ENCODE data around the gene CLEC20A.
"Not testable (repeated sequence)": the region's sequence is repeated elsewhere in the genome, so short reads cannot be mapped to it uniquely, and the experiment has no call there.

CLEC20A gene

GRCh38 chr1:178506177-178506576, 9.4 kb upstream of the CLEC20A start:
- Histone ChIP-seq H3K79me1 (ENCODE audit: low read length) (no peaks in the 10 kb centered on the region), H2BK15ac (replicated peaks; ENCODE audit: low read depth) (no peak overlapping the region), H3K18ac (ENCODE audit: low read length) (no peak overlapping the region), H3K23ac (ENCODE audit: low read length) (no peak overlapping the region), H3K56ac (ENCODE audit: low read length) (no peak overlapping the region), H3K79me2 (ENCODE audit: control insufficient read depth, insufficient read depth, low read length) (no peaks in the 10 kb centered on the region), H2AK5ac (ENCODE audit: low read length) (no peak overlapping the region), H3K4me2 (ENCODE audit: low read length) (no peak overlapping the region), H3K4ac (ENCODE audit: low read depth, low read length) (no peak overlapping the region), H2BK120ac (ENCODE audit: low read depth, low read length) (no peak overlapping the region), H4K8ac (ENCODE audit: low read depth, low read length) (no peak overlapping the region), H2BK5ac (ENCODE audit: low read length) (no peak overlapping the region), H3K36me3 (ENCODE audit: control insufficient read depth, insufficient read depth, low read length) (no peaks in the 10 kb centered on the region), H3K27me3 (ENCODE audit: insufficient read depth, low read length, poor library complexity) (no peaks in the 10 kb centered on the region), H3K4me3 (ENCODE audit: low read length) (no peak overlapping the region), H3K27ac (ENCODE audit: low read depth, low read length) (no peak overlapping the region), H3K9ac (ENCODE audit: low read length) (no peak overlapping the region), H3K4me1 (ENCODE audit: control insufficient read depth, low read depth, low read length) (peaks cover 2% of the 10 kb centered on the region), H4K5ac (ENCODE audit: low read length) (no peak overlapping the region)
- no peak for DNase-seq
- WGBS (ENCODE audit: extremely low coverage, insufficient coverage, low lambda C conversion rate) = no CpG with 5 or more reads among the region's 6 CpGs

GRCh38 chr1:178504286-178504685, 7.5 kb upstream of the CLEC20A start:
- H3K36me3 ChIP-seq (ENCODE audit: control insufficient read depth, insufficient read depth, low read length) = no peaks in the 10 kb centered on the region
- no peak overlapping the region for H3K9ac ChIP-seq (ENCODE audit: low read length)
- no peak overlapping the region for H3K23ac ChIP-seq (ENCODE audit: low read length)
- no peak overlapping the region for H3K27ac ChIP-seq (ENCODE audit: low read depth, low read length)
- H3K4ac ChIP-seq (ENCODE audit: low read depth, low read length) = no peak overlapping the region
- no peaks in the 10 kb centered on the region for H3K79me2 ChIP-seq (ENCODE audit: control insufficient read depth, insufficient read depth, low read length)
- H4K5ac ChIP-seq (ENCODE audit: low read length) = no peak overlapping the region
- no peak overlapping the region for H3K18ac ChIP-seq (ENCODE audit: low read length)
- no peak overlapping the region for H2BK120ac ChIP-seq (ENCODE audit: low read depth, low read length)
- DNase-seq = no peak
- H2AK5ac ChIP-seq (ENCODE audit: low read length) = no peak overlapping the region
- no peak overlapping the region for H4K8ac ChIP-seq (ENCODE audit: low read depth, low read length)
- H3K27me3 ChIP-seq (ENCODE audit: insufficient read depth, low read length, poor library complexity) = no peaks in the 10 kb centered on the region
- no peaks in the 10 kb centered on the region for H3K79me1 ChIP-seq (ENCODE audit: low read length)
- WGBS (ENCODE audit: extremely low coverage, insufficient coverage, low lambda C conversion rate) = no CpG with 5 or more reads among the region's 4 CpGs
- no peak overlapping the region for H3K4me3 ChIP-seq (ENCODE audit: low read length)
- H3K4me1 ChIP-seq (ENCODE audit: control insufficient read depth, low read depth, low read length) = peaks cover 2% of the 10 kb centered on the region
- no peak overlapping the region for H2BK15ac ChIP-seq (replicated peaks; ENCODE audit: low read depth)
- H2BK5ac ChIP-seq (ENCODE audit: low read length) = no peak overlapping the region
- no peak overlapping the region for H3K56ac ChIP-seq (ENCODE audit: low read length)
- no peak overlapping the region for H3K4me2 ChIP-seq (ENCODE audit: low read length)

GRCh38 chr1:178503849-178504248, 7.1 kb upstream of the CLEC20A start:
- H3K79me1 ChIP-seq (ENCODE audit: low read length) = no peaks in the 10 kb centered on the region
- no peak overlapping the region for H2BK5ac ChIP-seq (ENCODE audit: low read length)
- H3K79me2 ChIP-seq (ENCODE audit: control insufficient read depth, insufficient read depth, low read length) = no peaks in the 10 kb centered on the region
- no peaks in the 10 kb centered on the region for H3K36me3 ChIP-seq (ENCODE audit: control insufficient read depth, insufficient read depth, low read length)
- no peak overlapping the region for H3K27ac ChIP-seq (ENCODE audit: low read depth, low read length)
- H2AK5ac ChIP-seq (ENCODE audit: low read length) = no peak overlapping the region
- no peak overlapping the region for H3K56ac ChIP-seq (ENCODE audit: low read length)
- no peak overlapping the region for H3K9ac ChIP-seq (ENCODE audit: low read length)
- H2BK120ac ChIP-seq (ENCODE audit: low read depth, low read length) = no peak overlapping the region
- H2BK15ac ChIP-seq (replicated peaks; ENCODE audit: low read depth) = no peak overlapping the region
- H3K4ac ChIP-seq (ENCODE audit: low read depth, low read length) = no peak overlapping the region
- H3K4me2 ChIP-seq (ENCODE audit: low read length) = no peak overlapping the region
- H3K27me3 ChIP-seq (ENCODE audit: insufficient read depth, low read length, poor library complexity) = no peaks in the 10 kb centered on the region
- no peak overlapping the region for H3K23ac ChIP-seq (ENCODE audit: low read length)
- H3K4me3 ChIP-seq (ENCODE audit: low read length) = no peak overlapping the region
- no CpG with 5 or more reads among the region's 6 CpGs for WGBS (ENCODE audit: extremely low coverage, insufficient coverage, low lambda C conversion rate)
- DNase-seq = no peak
- no peak overlapping the region for H3K18ac ChIP-seq (ENCODE audit: low read length)
- H4K5ac ChIP-seq (ENCODE audit: low read length) = no peak overlapping the region
- peaks cover 2% of the 10 kb centered on the region for H3K4me1 ChIP-seq (ENCODE audit: control insufficient read depth, low read depth, low read length)
- H4K8ac ChIP-seq (ENCODE audit: low read depth, low read length) = no peak overlapping the region

DNA sequence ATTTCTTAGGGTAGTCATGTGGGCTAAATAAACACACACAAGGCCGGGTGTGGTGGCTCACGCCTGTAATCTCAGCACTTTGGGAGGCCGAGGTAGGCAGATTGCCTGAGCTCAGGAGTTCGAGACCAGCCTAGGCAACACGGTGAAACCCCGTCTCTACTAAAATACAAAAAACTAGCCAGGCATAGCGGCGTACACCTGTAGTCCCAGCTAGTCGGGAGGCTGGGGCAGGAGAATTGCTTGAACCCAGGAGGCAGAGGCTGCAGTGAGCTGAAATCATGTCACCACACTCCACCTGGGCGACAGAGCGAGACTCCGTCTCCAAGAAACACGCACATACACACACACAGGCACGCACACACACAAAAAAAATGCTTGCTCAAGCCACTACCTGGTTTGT, 6.6 kb upstream of the CLEC20A start:
- not testable (repeated sequence) for DNase-seq; H3K79me2 ChIP-seq (ENCODE audit: control insufficient read depth, insufficient read depth, low read length); H3K18ac ChIP-seq (ENCODE audit: low read length); H4K5ac ChIP-seq (ENCODE audit: low read length); H4K8ac ChIP-seq (ENCODE audit: low read depth, low read length); H3K27me3 ChIP-seq (ENCODE audit: insufficient read depth, low read length, poor library complexity); H2BK120ac ChIP-seq (ENCODE audit: low read depth, low read length); H3K4ac ChIP-seq (ENCODE audit: low read depth, low read length); H3K23ac ChIP-seq (ENCODE audit: low read length); H2AK5ac ChIP-seq (ENCODE audit: low read length); H2BK15ac ChIP-seq (replicated peaks; ENCODE audit: low read depth); H3K27ac ChIP-seq (ENCODE audit: low read depth, low read length); H3K4me1 ChIP-seq (ENCODE audit: control insufficient read depth, low read depth, low read length); H3K56ac ChIP-seq (ENCODE audit: low read length); H3K4me2 ChIP-seq (ENCODE audit: low read length); H3K36me3 ChIP-seq (ENCODE audit: control insufficient read depth, insufficient read depth, low read length); H3K79me1 ChIP-seq (ENCODE audit: low read length); H2BK5ac ChIP-seq (ENCODE audit: low read length); H3K4me3 ChIP-seq (ENCODE audit: low read length); H3K9ac ChIP-seq (ENCODE audit: low read length)
- no CpG with 5 or more reads among the region's 14 CpGs for WGBS (ENCODE audit: extremely low coverage, insufficient coverage, low lambda C conversion rate)

- H2AK5ac ChIP-seq (ENCODE audit: low read length) = no peak overlapping the region
- H3K4me1 ChIP-seq (ENCODE audit: control insufficient read depth, low read depth, low read length) = peaks cover 2% of the 10 kb centered on the region
- H3K27me3 ChIP-seq (ENCODE audit: insufficient read depth, low read length, poor library complexity) = no peaks in the 10 kb centered on the region
- no peak overlapping the region for H3K23ac ChIP-seq (ENCODE audit: low read length)
- no peak overlapping the region for H4K5ac ChIP-seq (ENCODE audit: low read length)
- DNase-seq = no peak
- H3K27ac ChIP-seq (ENCODE audit: low read depth, low read length) = no peak overlapping the region
- H2BK15ac ChIP-seq (replicated peaks; ENCODE audit: low read depth) = no peak overlapping the region
- no CpG with 5 or more reads among the region's 5 CpGs for WGBS (ENCODE audit: extremely low coverage, insufficient coverage, low lambda C conversion rate)
- no peak overlapping the region for H3K4me2 ChIP-seq (ENCODE audit: low read length)
- H3K9ac ChIP-seq (ENCODE audit: low read length) = no peak overlapping the region
- no peak overlapping the region for H3K18ac ChIP-seq (ENCODE audit: low read length)
- H2BK5ac ChIP-seq (ENCODE audit: low read length) = no peak overlapping the region
- H3K79me1 ChIP-seq (ENCODE audit: low read length) = no peaks in the 10 kb centered on the region
- H4K8ac ChIP-seq (ENCODE audit: low read depth, low read length) = no peak overlapping the region
- H3K4ac ChIP-seq (ENCODE audit: low read depth, low read length) = no peak overlapping the region
- no peak overlapping the region for H3K4me3 ChIP-seq (ENCODE audit: low read length)
- H3K36me3 ChIP-seq (ENCODE audit: control insufficient read depth, insufficient read depth, low read length) = no peaks in the 10 kb centered on the region
- no peak overlapping the region for H3K56ac ChIP-seq (ENCODE audit: low read length)
- no peak overlapping the region for H2BK120ac ChIP-seq (ENCODE audit: low read depth, low read length)
- no peaks in the 10 kb centered on the region for H3K79me2 ChIP-seq (ENCODE audit: control insufficient read depth, insufficient read depth, low read length)
These were observed 6.1 kb upstream of the CLEC20A start for GRCh38 chr1:178502856-178503255.

- no peak overlapping the region for H2BK120ac ChIP-seq (ENCODE audit: low read depth, low read length)
- no peak overlapping the region for H2BK15ac ChIP-seq (replicated peaks; ENCODE audit: low read depth)
- H3K4me2 ChIP-seq (ENCODE audit: low read length) = no peak overlapping the region
- H3K18ac ChIP-seq (ENCODE audit: low read length) = no peak overlapping the region
- no peak overlapping the region for H3K9ac ChIP-seq (ENCODE audit: low read length)
- no peak overlapping the region for H3K4ac ChIP-seq (ENCODE audit: low read depth, low read length)
- peaks cover 2% of the 10 kb centered on the region for H3K4me1 ChIP-seq (ENCODE audit: control insufficient read depth, low read depth, low read length)
- H3K4me3 ChIP-seq (ENCODE audit: low read length) = no peak overlapping the region
- H2BK5ac ChIP-seq (ENCODE audit: low read length) = no peak overlapping the region
- WGBS (ENCODE audit: extremely low coverage, insufficient coverage, low lambda C conversion rate) = no CpG with 5 or more reads among the region's 3 CpGs
- no peaks in the 10 kb centered on the region for H3K79me1 ChIP-seq (ENCODE audit: low read length)
- no peak overlapping the region for H4K5ac ChIP-seq (ENCODE audit: low read length)
- no peak overlapping the region for H3K23ac ChIP-seq (ENCODE audit: low read length)
- H3K27me3 ChIP-seq (ENCODE audit: insufficient read depth, low read length, poor library complexity) = no peaks in the 10 kb centered on the region
- H2AK5ac ChIP-seq (ENCODE audit: low read length) = no peak overlapping the region
- no peak overlapping the region for H3K27ac ChIP-seq (ENCODE audit: low read depth, low read length)
- no peak for DNase-seq
- no peaks in the 10 kb centered on the region for H3K79me2 ChIP-seq (ENCODE audit: control insufficient read depth, insufficient read depth, low read length)
- H4K8ac ChIP-seq (ENCODE audit: low read depth, low read length) = no peak overlapping the region
- no peaks in the 10 kb centered on the region for H3K36me3 ChIP-seq (ENCODE audit: control insufficient read depth, insufficient read depth, low read length)
- H3K56ac ChIP-seq (ENCODE audit: low read length) = no peak overlapping the region
These were observed 5.6 kb upstream of the CLEC20A start for GRCh38 chr1:178502330-178502714.
